GM12892 (cell line): Measurements from ENCODE around the gene NQO1.

ENCODE experiments used
- POLR2A ChIP-seq: IDR thresholded peaks from 2 replicates; pipeline ENCODE4 v1.6.1; 2011; ENCODE audit warnings: low read depth, low read length, control low read depth
- POLR2AphosphoS5 ChIP-seq: IDR thresholded peaks from 2 replicates; pipeline ENCODE4 v1.6.1; 2011; ENCODE audit warnings: low read depth, low read length, control low read depth
- TAF1 ChIP-seq: IDR thresholded peaks from 2 replicates; pipeline ENCODE4 v1.6.1; 2011; ENCODE audit warnings: low read depth, mild to moderate bottlenecking, control low read depth, low read length, borderline replicate concordance

- TF ChIP-seq POLR2A (no peak), TAF1 (no peak), POLR2AphosphoS5 (no peak)
Observed at GRCh38 chr16:69724981-69725479, 1.3 kb downstream of the NQO1 start.
